Fibroblast of lung (primary cell): ENCODE data around the gene IPO8. TPM values are rescaled to one million over a fixed set of nuclear protein-coding genes. Genes with fewer than 3 reads are reported as not detected.
A peak's percentile ranks its signal among the peaks of the same experiment; 100 is the strongest.

ENCODE experiments used
- DNase-seq, 2 donors: peaks; one replicate each; pipeline versions ENCODE4 v3.0.0 to v3.0.0-alpha.2; 2010; ENCODE audit warnings: low read depth in 2 of 2
- H2AFZ ChIP-seq: 2 replicates; pipeline ENCODE4 v1.5.1; 2012; ENCODE audit warnings: low read length, control low read depth, inconsistent platforms
- H3K27ac ChIP-seq: 2 replicates; pipeline ENCODE4 v1.5.1; 2011; ENCODE audit warnings: low read length, control low read depth; ENCODE audit not compliant: insufficient read depth
- H3K27me3 ChIP-seq: 2 replicates; pipeline ENCODE4 v1.5.1; 2011; ENCODE audit warnings: mild to moderate bottlenecking, low read length; ENCODE audit not compliant: control insufficient read depth, insufficient read depth
- H3K36me3 ChIP-seq: 2 replicates; pipeline ENCODE4 v1.5.1; 2011; ENCODE audit warnings: low read length; ENCODE audit not compliant: control insufficient read depth, insufficient read depth
- H3K4me1 ChIP-seq: 2 replicates; pipeline ENCODE4 v1.5.1; 2011; ENCODE audit warnings: low read length; ENCODE audit not compliant: control insufficient read depth, insufficient read depth; ENCODE audit errors: extremely low read depth
- H3K4me2 ChIP-seq: 2 replicates; pipeline ENCODE4 v1.5.1; 2011; ENCODE audit warnings: low read length, control low read depth; ENCODE audit not compliant: insufficient read depth; ENCODE audit errors: extremely low read depth
- H3K4me3 ChIP-seq, 4 experiments: fragments of 200-600 bp in 1 of 4; sonication (generic) in 1 of 4; replicated peaks in 1 of 4; 2 replicates each; pipeline ENCODE4 v1.5.1; 2011 to 2016; ENCODE audit warnings: low read length in 4 of 4, low read depth in 3 of 4, mild to moderate bottlenecking in 3 of 4, control low read depth in 2 of 4, inconsistent platforms in 1 of 4, mixed read lengths in 1 of 4; ENCODE audit not compliant: insufficient read depth in 1 of 4; ENCODE audit errors: control extremely low read depth in 1 of 4
- H3K79me2 ChIP-seq: 2 replicates; pipeline ENCODE4 v1.5.1; 2012; ENCODE audit warnings: mild to moderate bottlenecking, low read length, inconsistent platforms; ENCODE audit not compliant: control insufficient read depth, insufficient read depth
- H3K9ac ChIP-seq: 2 replicates; pipeline ENCODE4 v1.5.1; 2011; ENCODE audit warnings: mild to moderate bottlenecking, low read length, control low read depth; ENCODE audit not compliant: insufficient read depth
- H3K9me3 ChIP-seq: 2 replicates; pipeline ENCODE4 v1.5.1; 2012; ENCODE audit warnings: low read depth, low read length; ENCODE audit not compliant: control insufficient read depth, insufficient read depth
- H4K20me1 ChIP-seq: 2 replicates; pipeline ENCODE4 v1.5.1; 2011; ENCODE audit warnings: low read length; ENCODE audit not compliant: control insufficient read depth, insufficient read depth; ENCODE audit errors: extremely low read depth
- CTCF ChIP-seq, 2 donors: IDR thresholded peaks in 1 of 2; conservative IDR thresholded peaks in 1 of 2; 1 replicate in 1 of 2; 2 replicates in 1 of 2; pipeline ENCODE4 v1.5.1; 2011 to 2012; ENCODE audit warnings: low read length in 2 of 2, control low read depth in 1 of 2, inconsistent platforms in 1 of 2, low read depth in 1 of 2, mild to moderate bottlenecking in 1 of 2
- EZH2 ChIP-seq: IDR thresholded peaks from 2 replicates; pipeline ENCODE4 v1.5.1; 2012; ENCODE audit warnings: low read length, control low read depth, mild to moderate bottlenecking; ENCODE audit errors: missing control alignments
- polyA plus RNA-seq, 2 donors: library from polyadenylated mRNA; depleted of rRNA in 1 of 2; stranded (reverse) in 1 of 2; unstranded in 1 of 2; fragments of >200 nt; gene quantifications; 2 replicates each; pipeline ENCODE4 v1.2.1, GENCODE V29; 2011 to 2012; ENCODE audit warnings: missing spikeins in 1 of 2
- total RNA-seq: library from RNA; depleted of rRNA; stranded (reverse); fragments of >200 nt; gene quantifications from 2 replicates; pipeline ENCODE4 v1.2.1, GENCODE V29; 2014

Gene IPO8
- total and polyA plus RNA-seq, 2 donors (not counting 1 experiment from before 2014, with no cell fraction given), result 12.4 to 41.5 TPM

GRCh38 chr12:30580344-30580743 lies 115.3 kb downstream of the IPO8 start:
- H3K9me3 ChIP-seq, result no peaks in the 10 kb centered on the region
- H3K27me3 ChIP-seq, result no peaks in the 10 kb centered on the region
- peak in 1 of 2 donors; percentile 6 for DNase-seq
- TF ChIP-seq CTCF (conservative IDR thresholded peaks at IDR 0.05 in 1 of 2, IDR thresholded peaks at IDR 0.05 in 1 of 2; ENCODE audit: low read depth in 1 of 2, low read length in 2 of 2), result no peak
- TF ChIP-seq EZH2, result no peak
- H3K4me3 ChIP-seq, result no peak overlapping the region
- no peak overlapping the region for H3K4me2 ChIP-seq
- no peak overlapping the region for H3K9ac ChIP-seq
- H3K79me2 ChIP-seq, result no peaks in the 10 kb centered on the region
- H2AFZ ChIP-seq, result no peak overlapping the region
- no peaks in the 10 kb centered on the region for H3K4me1 ChIP-seq
- no peaks in the 10 kb centered on the region for H4K20me1 ChIP-seq
- H3K36me3 ChIP-seq, result no peaks in the 10 kb centered on the region
- H3K27ac ChIP-seq, result no peak overlapping the region

Other genes starting within 250 kb of the IPO8 start
- 17.2 and 20.3 TPM in 2 replicates for gene CAPRIN2, start 59.1 kb upstream of the IPO8 start, total RNA-seq
- gene CAPRIN2, start 59.1 kb upstream of the IPO8 start, polyA plus RNA-seq, result 10.4 and 10.8 TPM in 2 replicates
- gene TSPAN11, start 230.9 kb upstream of the IPO8 start, total RNA-seq, result 1.5 and 2.6 TPM in 2 replicates
- 0.02 and 0.05 TPM in 2 replicates for gene TSPAN11, start 230.9 kb upstream of the IPO8 start, polyA plus RNA-seq